Anterior cingulate cortex (tissue), 58 donors: ENCODE results near the gene POLR2B.
A peak's percentile ranks its signal among the peaks of the same experiment; 100 is the strongest.
"Not testable (repeated sequence)": the region's sequence is repeated elsewhere in the genome, so short reads cannot be mapped to it uniquely, and the experiment has no call there.

Source experiments
- DNase-seq, 58 donors: peaks; one replicate each; lab custom pipeline; 2025; lab: John Stamatoyannopoulos, UW

The POLR2B gene

GRCh38 chr4:56978750-56979303 is at the start of gene POLR2B:
TSS of gene POLR2B (plus strand) at chr4:56978896. CDS start at chr4:56978986, 90 bp downstream.
- peak; percentile 27 to 96 (median 90) for DNase-seq

DNA sequence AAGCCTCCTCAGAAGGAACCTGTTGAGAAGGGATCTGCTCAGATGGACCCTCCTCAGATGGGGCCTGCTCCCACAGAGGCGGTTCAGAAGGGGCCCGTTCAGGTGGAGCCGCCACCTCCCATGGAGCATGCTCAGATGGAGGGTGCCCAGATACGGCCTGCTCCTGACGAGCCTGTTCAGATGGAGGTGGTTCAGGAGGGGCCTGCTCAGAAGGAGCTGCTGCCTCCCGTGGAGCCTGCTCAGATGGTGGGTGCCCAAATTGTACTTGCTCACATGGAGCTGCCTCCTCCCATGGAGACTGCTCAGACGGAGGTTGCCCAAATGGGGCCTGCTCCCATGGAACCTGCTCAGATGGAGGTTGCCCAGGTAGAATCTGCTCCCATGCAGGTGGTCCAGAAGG is 48.1 kb upstream of the POLR2B start:
- DNase-seq, result no peak

GRCh38 chr4:56931924-56932323 is 46.8 kb upstream of the POLR2B start:
- no peak for DNase-seq

DNA sequence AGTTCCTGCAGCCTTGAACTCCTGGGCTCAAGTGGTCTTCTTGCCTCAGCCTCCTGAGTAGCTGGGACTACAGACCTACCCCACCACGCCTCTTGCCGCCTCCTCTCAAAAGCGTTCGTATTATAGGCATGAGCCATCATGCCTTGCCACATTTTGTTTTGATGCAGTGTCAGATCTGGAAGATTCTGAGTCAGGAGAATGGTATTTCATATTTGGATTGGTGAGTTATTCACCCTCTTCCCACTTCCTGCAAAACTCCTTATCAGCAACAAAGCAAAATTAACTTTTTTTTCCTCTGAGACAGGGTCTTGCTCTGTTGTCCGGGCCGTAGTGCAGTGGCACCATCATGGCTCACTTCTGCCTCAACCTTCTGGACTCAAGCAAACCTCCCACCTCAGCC is 41.4 kb upstream of the POLR2B start:
- no peak for DNase-seq

- DNase-seq, result not testable (repeated sequence)
Observed at GRCh38 chr4:56939826-56940225, 38.9 kb upstream of the POLR2B start.

DNA sequence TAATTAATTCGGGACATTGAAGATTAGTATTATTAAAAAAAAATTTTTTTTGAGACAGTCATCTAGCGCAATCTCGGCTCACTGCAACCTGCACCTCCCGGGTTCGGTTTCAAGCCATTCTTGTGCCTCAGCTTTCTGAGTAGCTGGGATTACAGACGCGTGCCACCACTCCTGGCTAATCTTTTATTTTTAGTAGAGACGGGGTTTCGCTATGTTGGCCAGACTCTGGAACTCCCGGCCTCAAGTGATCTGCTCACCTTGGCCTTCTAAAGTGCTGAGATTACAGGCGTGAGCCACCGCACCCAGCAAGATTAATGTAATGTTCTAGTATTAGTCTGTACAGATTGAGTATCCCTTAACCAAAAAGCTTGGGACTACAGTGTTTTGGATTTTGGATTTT is 38.3 kb upstream of the POLR2B start:
- DNase-seq, result no peak

DNA sequence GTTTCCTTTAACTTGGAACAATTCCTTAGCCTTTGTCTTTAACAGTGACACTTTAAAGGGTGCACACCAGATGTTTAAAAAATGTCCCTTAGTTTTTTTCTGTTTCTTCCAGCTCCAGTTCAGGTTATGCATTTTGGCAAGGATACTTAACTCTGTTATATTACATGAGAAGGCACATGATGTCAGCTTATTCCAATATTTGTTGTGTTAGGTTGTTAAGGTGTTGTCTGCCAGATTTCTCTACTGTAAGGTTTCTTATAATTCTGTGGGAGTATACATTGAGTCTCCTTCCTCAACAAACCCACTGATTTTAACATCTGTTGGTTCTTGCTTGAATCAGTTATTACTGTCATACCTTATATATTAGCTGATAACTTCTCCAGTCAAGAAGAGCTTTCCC is 37.7 kb upstream of the POLR2B start:
- DNase-seq, result no peak

GRCh38 chr4:56941403-56941802 is 37.3 kb upstream of the POLR2B start:
- no peak for DNase-seq

- peak in 11 of 58 donors; percentile 7 to 56 (median 15) for DNase-seq
Observed at GRCh38 chr4:56953680-56954520, 24.8 kb upstream of the POLR2B start.

DNA sequence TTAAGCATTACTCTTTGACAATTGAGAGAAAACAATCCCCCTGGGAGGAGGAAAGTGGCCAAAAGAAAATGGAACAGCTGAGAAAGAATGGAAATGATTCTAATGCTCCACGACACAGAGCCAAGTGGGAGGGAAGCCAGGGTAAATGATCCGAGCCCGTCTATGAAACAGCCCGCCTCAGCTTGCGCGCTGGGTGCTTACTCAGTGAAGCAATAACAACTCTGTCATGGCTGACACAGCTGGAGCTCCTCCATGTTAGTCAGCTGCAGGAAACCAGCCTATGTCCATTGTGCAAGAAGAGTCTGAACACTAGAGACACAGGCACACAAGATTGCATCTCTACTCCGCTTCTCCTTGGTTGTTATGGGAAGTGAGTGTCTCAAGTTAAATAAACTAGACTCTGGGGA is 20.6 kb upstream of the POLR2B start:
- DNase-seq, result peak in 45 of 58 donors; percentile 1 to 79 (median 33)

- no peak for DNase-seq
Observed at GRCh38 chr4:56959100-56959499, 19.6 kb upstream of the POLR2B start.

GRCh38 chr4:56961107-56961500 is 17.6 kb upstream of the POLR2B start:
- no peak for DNase-seq

DNA sequence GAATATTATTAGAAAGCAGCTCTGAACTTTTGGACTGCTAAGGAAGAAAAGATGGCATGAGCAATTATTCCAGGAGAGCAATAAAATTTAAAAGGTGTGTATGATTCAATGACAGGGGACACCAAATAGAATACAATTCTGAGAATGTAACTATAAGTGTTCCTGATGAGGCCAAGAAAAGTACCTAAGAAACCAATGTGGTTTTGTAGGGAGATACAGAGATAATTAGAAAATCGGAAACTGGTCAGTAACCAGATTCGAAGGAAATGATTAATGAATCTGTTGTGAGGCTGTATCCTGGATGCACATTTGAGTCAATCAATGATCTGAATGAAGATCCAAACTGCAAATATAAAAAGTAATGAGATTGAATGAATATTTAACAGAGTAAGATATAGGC is 7.3 kb upstream of the POLR2B start:
- DNase-seq, result no peak

DNA sequence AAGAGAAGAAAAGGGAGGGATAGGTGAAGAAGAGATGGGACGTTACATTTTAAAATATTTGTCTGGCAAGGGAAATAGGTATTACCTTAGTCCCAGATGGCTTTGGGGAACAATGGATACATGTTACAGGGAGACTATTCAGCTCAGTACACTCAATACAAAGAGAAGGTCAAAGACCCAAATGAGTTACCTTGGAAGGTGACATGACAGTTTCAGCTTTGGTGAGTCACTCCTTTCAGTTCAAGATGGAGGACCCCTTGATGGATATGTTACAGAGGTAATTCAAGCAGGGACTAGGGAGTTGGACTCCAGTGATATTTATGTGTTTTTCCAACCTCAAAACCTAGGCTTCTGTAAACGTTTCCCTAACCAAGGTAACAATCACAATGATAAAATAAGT is 6.3 kb upstream of the POLR2B start:
- DNase-seq, result no peak

DNA sequence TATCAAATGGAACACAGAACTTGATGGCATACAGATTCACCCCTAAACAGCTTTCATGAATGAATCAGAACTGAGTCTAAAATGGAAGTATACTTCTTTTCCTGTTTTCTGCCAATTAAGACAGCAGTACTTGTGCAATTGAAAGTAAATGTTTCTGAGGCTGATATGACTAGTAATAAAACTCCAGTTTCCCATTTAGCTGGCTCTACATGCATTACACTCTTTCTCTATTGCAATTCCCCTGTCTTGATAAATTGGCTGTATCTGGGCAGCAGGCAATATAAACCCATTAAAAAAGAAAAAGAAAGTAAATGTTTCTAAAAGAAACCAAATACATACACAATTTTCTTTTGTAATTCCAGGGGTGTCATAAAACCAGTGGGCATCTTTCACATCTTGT is 5.9 kb upstream of the POLR2B start:
- DNase-seq, result no peak

DNA sequence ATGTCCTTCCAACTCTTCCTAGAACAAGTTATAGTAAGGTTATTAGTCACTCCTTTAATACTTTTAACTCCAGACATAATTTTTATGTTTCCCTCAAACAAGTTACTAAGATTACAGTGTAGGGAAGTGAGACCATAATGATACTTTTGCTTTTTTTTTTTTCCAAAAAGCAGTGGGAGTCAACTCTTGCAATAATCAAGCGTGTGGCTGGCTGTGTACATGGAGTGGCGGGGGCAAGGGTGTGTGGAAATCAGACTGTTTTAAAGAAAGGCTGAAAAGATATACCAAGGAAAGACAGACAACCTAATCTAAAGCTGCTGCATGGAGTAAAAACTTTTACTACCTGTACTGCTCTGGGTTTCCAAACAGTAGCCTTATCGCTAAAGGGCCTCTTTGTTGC is 5.4 kb upstream of the POLR2B start:
- DNase-seq, result no peak

GRCh38 chr4:56976283-56976836 is 2.3 kb upstream of the POLR2B start:
- DNase-seq, result peak in 1 of 58 donors; percentile 32

DNA sequence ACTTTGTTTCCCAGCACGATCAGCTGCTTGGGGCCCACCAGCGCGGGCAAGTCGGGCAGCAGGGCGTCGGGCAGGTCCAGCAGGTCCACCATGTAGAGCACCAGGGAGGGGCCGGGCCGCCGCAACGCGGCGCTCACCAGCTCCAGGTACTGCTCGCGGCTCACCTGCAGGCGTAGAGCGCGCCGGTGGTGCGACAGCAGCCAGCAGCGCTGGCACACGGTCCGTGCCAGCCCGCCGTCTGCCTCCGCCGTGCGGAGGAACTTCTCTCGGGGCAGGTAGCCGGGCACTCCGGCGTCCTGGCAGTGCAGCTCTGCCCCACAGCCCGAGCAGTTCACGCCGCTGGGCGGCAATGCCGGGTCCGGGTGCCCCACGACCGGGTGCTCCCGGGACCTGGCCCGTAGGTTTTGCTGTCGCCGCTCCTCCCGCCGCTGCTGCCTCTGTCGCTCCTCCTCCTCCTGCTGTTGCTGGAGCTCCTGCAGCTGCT is 1.8 kb upstream of the POLR2B start:
- DNase-seq, result peak in 18 of 58 donors; percentile 27 to 65 (median 43)

DNA sequence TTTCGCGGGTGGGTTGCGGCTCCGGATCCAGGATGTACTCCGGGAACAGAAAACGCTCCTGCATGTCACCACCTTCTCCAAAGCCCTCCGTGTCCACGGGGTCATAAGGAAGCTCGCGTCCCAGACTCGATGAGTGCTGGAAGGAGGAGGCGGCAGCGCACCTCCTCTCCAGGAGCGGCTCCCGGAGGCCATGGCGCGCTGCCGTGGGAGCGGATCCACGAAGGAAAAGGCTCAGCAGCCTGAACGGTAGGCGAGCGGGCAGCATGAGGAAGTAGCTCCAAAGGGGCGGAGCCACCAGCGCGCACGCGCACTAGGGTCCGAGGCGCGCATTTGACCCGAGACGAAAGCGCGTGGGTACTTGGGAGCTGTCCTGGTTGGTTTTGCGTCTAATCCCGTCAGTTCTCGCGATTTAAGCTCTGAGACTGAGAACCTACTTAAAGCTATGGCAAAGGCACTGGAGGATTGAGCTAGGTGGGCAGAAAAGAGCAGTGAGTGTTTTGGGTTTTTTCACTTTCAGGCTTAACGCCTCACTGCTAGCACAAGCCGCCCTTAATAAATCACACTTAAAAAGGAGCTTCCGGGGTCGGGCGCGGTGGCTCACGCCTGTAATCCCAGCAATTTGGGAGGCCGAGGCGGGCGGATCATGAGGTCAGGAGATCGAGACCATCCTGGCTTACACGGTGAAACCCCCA is 1.2 kb upstream of the POLR2B start, which contains the start of gene NOA1:
Gene NOA1, minus strand, starts transcription at position 286 of the 692 bp plus-strand sequence. Its CDS starts 21 bp downstream, at position 265.
- peak; percentile 84 to 98 (median 94) for DNase-seq

DNA sequence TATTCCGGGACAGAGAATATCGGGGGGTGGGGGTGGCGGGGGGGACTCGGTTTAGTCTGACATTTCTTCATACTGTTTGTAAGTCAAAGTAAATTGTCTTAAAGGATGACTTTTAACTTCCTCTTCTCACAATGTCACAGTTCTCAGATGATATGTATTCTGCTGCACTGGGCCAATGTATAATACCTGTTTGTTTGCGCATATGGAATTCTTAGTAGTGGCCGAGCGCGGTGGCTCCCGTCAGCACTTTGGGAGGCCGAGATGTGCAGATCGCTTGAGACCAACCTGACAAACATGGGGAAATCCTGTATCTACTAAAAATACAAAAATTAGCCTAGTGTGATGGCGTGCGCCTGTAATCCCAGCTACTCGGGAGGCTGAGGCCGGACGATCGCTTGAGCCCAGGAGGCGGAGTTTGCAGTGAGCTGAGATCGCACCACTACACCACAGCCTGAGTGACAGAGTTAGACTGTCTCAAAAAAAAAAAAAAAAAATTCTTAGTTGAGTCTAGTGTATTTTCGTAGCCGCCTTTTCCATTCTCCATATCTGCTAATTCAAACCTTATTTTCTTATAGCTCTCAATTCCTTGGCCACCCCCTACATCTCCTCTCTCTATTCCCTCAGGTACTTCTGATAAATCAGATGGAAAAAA is 851 bp downstream of the POLR2B start:
- no peak for DNase-seq
